Stimulated activated CD4-positive, alpha-beta T cell treated with anti-CD3 and anti-CD28 coated beads, Interleukin-12 subunit alpha, Interleukin-12 subunit beta, amount 100 ng/mL, for 4 hours (primary cell): ENCODE data around the gene DDX41.
A peak's percentile ranks its signal among the peaks of the same experiment; 100 is the strongest.
"Not testable (repeated sequence)": the region's sequence is repeated elsewhere in the genome, so short reads cannot be mapped to it uniquely, and the experiment has no call there.

ENCODE experiments used
- DNase-seq: peaks from one replicate; pipeline ENCODE4 v3.0.0-alpha.2; 2020

DDX41 gene

DNA sequence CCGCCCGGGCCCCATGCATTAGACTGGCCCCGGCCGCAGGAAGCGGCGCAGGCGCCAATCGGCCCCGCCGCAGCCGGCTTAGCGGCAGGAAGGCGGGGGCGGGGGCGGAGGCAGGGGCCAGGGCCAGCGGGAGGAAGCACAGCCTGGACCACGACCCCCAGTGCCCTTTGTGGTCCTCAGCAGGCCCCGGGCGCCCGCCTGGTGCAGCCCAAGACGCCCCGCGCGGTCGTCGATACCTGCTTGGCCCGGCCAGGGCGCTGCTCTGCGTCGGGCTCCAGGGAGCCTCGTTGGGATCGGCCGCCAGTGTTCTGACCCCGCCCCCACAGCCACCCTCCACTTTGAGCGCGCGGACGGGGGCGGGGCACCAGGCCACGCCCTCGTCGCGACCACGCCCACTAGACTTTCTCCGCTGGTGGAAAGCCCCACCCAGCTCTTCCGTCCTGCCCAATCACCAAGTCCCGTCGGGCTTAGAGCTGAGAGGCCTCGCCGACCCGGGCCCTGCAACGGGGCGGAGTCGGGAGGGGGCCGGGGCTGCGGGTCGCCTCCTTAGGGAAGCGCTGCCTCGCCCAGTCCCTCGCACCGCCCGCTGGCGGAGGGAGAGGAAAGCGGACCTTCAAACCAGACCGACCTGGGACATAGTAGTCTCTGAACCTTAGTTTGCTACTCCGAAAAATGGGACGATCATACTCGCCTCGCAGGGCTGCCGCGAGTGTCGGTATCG is 19.3 kb downstream of the DDX41 start, which contains the start of gene PDLIM7:
Gene PDLIM7 (minus strand): TSS at position 313 of the 721 bp plus-strand sequence. CDS start 1,092 bp downstream, outside the sequence.
- peak; percentile 95 for DNase-seq

GRCh38 chr5:177496727-177497291 is 20.0 kb downstream of the DDX41 start:
- no peak for DNase-seq

DNA sequence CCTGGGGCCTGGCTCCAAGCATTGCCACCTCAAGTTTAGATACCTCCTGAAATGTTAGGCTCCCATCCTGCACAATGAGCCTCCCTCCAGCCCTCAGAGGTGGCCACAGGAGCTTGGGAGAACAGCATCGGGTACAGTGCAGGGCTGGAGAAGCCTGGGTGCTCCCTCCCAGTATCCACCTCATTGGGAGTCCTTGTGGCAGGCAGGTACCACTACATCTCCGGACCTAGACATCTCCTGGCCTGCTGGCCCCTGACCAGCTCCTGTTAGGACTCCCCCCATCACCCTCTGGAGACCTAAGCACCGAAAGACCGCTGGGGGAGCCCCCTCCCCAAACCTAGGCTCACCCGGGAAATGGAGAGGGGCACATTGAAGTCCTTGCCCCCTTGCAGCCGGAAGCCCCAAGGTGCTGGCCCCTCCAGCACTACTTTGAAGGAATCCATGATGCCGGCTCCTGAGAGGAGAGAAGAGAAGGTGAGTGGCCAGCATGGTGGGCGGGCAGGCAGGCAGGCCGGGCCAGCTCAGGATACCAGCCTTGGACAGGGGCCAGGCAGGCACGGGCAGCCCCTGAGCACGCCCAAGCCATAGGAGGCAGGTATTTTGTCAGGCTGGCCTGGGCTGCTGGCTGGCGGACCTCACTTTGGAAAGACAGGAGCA is 20.6 kb downstream of the DDX41 start:
- no peak for DNase-seq

DNA sequence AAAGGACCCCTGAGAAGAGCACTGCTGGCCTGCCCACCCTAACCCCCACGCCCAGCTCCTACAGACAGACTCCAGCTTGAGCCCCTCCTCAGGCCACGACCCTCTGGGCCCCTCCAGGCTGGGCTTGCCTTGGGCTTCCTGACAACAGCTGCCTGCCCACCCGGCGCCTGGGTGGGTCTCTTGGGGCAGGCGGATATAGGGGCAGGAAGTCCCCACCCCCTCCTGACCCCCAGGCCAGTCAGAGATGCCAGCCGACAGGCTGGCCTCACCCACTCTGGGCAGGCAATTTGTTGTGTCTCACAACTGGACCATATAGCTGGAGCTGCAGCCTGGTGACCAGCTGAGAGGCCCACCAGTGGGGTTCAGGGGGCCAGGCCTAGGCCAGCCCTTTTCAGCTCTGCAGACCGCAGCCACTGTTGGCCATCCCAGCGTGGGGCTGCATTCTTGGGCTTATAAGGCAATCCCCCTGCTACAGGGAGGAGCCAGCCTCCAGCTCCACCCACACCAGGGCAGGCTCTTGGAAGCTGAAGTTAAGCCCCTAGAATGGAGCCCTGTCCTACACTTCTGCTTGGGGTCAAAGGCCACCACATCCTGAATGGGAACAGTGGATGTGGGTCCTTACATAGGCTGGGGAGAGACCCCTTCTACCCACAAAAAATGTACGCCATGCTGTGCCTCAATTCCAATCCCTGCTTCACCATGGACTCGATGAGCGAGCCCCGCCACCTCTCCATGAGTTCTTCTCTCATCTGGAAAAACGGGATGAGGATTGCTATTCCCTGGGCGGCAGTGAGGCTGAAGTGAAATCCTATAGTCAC is 21.3 kb downstream of the DDX41 start:
- no peak for DNase-seq

DNA sequence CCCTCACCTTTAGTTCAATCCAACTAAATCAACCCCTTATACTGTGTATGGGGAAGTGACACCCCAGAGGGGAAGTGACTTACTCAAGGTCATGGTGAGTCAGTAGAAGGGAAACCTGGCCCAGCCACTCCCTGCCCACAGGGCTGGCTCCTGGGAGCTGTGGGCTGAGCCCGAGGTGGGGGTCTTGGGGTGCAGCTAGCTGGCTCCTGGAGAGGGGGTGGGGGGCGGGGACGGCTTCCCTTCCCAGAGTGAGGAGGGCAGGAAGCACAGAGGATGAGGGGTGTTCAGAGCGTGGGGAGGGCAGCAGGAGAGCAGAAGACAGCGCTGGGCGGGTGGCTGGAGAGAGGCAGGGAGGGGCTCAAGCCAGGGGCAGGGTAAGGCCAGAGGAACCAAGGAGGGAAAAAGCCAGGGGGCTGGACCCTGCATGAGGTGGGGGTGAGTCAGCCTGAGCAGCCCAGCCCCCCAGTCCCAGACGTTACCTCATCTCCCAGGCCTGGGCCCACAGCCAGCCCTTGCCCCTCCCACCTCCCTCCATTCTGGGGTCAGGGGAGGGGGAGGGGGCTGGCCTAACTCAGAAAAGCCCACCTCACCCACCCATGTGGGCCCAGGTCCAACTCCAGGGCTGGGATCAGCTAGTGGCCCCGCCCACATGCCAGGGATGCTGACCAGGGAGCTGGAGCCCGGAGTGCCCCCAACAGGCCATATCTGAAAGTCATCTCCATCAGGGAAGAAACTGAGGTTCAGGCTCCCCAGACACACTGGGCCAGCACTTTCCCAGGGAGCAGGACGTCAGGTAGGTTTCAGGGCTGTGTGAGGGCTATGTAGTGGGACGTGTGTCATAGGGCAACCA is 22.2 kb downstream of the DDX41 start:
- no peak for DNase-seq

- DNase-seq: no peak
Measured at GRCh38 chr5:177493795-177494345, 22.9 kb downstream of the DDX41 start.

- no peak for DNase-seq
Measured at GRCh38 chr5:177492841-177493240, 23.9 kb downstream of the DDX41 start.

DNA sequence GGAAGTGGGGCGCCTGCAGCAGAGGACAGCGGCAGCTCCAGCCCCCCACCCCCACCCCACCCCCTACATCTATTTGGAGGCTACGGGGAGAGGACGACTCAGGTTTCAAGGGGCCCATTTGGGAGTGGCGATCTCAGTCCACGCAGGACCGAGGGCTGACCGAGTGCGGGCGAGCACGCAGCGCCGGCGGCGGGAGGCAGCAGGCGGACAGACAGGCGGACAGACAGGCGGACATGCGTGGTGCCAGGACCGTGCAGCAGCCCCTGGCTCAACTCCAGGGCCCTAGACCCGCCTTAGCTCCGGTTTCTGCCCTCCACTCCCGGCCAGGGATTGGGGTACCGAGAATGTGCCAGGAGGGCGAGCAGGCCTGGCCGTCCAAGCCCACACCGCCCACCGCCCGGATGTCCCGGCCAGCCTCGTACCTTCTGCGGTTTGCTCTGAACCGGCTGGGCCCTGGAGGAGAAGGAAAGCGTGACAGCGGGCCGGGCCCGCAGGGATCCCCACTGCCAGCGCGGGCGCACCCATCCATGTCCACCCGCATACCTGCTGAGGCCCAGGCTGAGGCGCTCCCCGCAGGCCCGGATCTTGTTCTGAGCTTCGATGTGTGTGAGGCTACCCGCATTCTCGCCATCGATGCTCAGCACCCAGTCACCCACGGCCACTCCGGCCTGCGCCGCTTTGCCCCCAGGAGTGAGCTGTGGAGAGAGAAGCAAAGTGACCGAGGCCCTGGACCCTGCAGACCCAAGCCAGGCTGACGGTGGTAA is 24.6 kb downstream of the DDX41 start:
- no peak for DNase-seq

DNA sequence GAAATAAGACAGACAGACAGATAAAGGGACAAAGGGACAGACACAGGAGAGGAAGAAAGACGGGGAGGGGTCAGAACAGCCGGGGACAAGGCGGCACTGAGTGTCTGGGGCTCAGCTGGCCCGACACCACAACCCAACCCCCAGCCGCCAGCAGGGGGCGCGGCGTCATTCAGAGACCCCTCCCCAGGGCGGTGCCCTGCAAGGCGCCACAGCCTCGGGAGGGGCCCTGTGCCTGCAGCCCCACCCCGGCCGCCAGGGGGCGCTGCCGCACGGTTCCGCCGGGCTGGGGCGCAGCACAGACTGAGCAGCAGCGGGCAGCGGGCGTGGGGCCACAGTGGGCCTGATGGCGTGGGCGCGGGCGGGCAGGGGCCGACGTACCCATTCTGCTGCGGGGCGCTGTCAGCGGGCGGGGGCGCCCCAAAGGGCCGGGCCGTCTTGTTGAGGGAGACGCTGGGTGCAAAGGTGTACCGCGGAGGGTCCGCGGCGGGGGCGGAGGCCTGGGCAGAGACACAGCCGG is 25.3 kb downstream of the DDX41 start:
- no peak for DNase-seq

DNA sequence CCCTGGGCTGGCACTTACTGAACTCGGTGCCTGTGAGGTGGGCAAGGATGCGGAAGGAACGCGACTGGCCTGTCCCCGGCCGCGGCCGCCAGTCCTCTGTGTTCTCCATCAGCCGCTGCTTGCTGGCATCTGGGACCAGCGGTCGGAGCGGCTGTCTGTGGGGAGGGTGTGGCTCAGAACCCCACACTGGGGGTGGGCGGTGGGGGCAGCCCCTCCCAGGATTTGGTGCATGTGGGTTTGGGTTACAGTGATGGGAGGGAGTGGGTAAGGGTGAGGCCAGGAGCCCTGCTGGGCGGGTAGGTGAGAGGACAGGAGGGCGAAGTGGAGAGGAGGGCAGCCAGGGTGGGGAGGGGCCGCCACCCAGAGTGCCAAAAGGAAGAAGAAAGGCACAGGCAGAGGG is 25.8 kb downstream of the DDX41 start:
- DNase-seq: no peak

DNA sequence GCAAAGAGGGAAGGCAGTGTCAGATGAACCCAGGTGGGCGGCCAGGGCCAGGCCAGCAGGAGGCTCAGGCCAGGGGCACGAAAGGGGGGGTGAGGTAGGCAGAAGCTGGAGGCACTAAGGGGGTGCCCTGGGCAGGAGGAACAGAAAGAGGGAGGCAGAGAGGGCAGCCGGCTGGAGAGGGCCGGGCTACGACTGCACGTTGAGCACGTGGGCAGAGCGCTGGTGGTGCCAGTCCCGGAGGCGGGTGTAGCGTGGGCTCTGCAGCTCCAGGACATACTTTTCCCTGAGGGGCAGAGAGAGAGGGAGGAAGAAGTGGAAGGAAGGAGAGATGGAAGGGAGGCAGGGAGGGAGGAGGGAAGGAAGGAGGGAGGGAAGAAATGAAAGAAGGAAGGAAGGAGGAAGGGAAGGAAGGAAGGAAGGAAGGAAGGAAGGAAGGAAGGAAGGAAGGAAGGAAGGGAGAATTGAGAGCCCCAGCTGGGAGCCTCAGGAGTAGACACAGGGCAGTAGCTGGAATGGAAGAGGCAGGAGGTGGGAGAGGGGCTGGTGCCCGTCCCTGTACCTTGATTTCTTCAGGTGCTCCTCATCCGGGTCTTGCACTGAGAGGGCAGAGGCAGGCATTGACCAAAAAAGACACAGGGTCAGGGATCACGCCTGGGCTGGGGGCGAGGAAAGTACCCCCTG is 26.3 kb downstream of the DDX41 start:
- DNase-seq: no peak

- no peak for DNase-seq
Measured at GRCh38 chr5:177489119-177489716, 27.5 kb downstream of the DDX41 start.

DNA sequence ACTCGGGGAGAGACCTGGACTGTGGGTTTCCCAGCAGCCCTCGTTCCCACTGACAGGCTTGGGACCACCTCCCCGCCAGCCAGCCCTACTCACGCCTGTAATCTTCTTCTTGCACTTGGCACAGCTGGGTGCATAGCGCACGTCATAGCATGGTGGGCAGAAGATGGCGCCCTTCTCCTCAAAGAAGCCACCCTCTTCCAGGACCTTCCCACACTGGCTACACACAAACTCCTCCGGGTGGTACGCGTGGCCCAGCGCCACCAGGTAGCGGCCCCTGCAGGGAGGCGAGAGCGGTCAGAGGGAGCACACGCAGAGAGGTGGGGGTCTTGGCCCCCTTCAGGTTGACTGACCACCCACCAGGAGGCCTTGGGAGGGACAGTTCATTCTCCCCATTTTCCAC is 28.8 kb downstream of the DDX41 start:
- no peak for DNase-seq

DNA sequence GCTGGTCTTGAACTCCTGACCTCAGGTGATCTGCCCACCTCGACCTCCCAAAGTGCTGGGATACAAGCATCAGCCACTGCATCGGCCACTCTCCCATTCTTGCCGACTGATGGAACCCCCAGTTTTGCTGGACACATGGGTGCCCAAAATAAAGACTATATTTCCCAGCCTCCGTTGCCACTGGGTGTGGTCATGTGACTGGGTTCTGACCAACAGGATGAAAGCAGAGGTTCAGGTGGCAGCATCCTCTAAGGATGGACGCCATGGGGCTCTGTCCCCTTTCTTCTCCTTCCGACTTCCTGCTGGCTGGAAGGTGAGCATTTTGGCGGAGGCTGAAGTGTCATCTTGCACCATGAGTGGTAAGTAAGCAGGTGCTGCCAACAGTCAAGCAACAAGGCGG is 29.6 kb downstream of the DDX41 start:
- DNase-seq: no peak

DNA sequence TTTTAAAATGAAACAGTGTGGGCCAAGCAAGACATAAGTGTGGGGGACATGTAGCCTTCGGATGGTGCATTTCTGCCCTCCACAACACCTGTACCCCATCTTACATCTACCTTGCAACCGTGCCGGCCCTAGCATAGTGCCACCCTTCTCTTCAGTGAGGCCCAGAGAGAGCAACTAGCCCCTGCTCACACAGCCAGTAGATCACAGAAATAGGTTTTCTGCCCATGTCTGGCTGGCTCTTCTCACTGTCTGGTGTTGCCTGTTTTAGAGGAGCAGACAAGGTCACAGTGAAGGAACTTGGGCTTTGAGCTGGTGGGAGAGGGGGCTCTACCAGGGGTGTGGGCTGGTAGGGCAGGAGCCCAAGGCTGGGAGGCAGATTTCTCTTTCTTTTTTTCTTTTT is 30.5 kb downstream of the DDX41 start:
- DNase-seq: no peak

GRCh38 chr5:177485753-177486152 is 31.0 kb downstream of the DDX41 start:
- DNase-seq: not testable (repeated sequence)

- no peak for DNase-seq
Measured at GRCh38 chr5:177484902-177485549, 31.7 kb downstream of the DDX41 start.

DNA sequence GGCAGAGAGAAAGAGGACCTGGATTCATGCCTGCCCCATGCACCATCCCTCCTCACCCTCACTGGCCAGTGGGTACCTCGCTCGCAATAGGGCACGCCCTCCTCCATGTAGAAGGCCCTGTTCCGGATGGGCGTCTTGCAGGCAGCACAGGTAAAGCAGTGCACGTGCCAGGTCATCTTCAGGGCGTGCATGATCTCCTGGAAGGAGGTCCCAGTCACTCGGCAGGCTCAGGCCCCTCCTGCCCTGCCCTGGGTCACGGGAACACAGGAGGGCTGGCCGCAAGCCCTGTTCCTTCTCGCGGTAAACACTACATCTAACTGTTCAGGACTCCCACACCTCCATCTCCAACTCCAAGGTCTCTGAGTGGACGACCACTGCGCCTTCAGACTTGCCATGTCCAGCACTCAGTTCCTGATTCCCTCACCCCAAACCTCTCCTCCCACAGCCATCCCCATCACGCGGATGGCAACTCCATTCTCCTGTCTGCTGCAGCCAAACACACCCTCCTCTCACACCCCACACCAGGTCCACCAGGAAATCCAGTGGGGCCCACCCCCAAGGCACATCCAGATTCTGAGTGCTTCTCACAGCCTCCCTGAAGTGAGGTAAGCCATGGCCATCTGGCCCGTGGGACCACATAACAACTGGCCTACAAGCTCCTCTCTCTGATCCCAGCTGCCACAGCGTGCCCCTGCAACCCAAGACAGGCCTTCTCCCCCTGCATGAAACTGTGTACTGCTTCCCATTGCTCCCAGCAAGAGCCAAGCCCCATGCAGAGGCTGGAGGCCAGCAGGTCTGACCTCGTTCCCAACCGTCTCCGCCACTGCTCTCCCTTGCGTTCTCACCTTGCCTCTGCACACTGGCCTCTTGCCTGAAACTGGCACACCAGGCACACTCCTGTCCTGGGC is 32.5 kb downstream of the DDX41 start:
- DNase-seq: no peak
